CD4-positive, alpha-beta T cell (primary cell): ENCODE results near the gene C13orf42. TPM values are rescaled to one million over a fixed set of nuclear protein-coding genes. Genes with fewer than 3 reads are reported as not detected.

Experiments
- ATAC-seq: fragments of 200-7000 bp; cut with Tn5 transposase; one replicate; pipeline ENCODE4 v1.10.0; 2022; ENCODE audit warnings: mild to moderate bottlenecking; ENCODE audit not compliant: poor library complexity
- CTCF ChIA-PET: fragments of 350-600 bp; sonication (Branson Sonifier 250); formaldehyde crosslinking; loops from one replicate; lab custom pipeline; 2021; ENCODE audit warnings: antibody characterized with exemption, inconsistent platforms; lab: Charles Lee
- POLR2A ChIA-PET: fragments of 350-600 bp; sonication (Branson Sonifier 250); formaldehyde crosslinking; loops from one replicate; lab custom pipeline; 2021; ENCODE audit warnings: antibody characterized with exemption, inconsistent platforms; lab: Charles Lee
- DNase-seq, 14 experiments: peaks; one replicate each; pipeline ENCODE4 v3.0.0-alpha.2; 2013 to 2020; ENCODE audit warnings: mixed read lengths in 2 of 14
- H3K27ac ChIP-seq, 2 donors: one replicate each; pipeline versions ENCODE4 v1.5.1 to v1.7.0; 2013; ENCODE audit warnings: low read length in 2 of 2, low read depth in 1 of 2, mild to moderate bottlenecking in 1 of 2
- H3K27me3 ChIP-seq, 2 experiments: 1 replicate in 1 of 2; 2 replicates in 1 of 2; pipeline versions ENCODE4 v1.6.1 to v1.7.0; 2013; ENCODE audit warnings: low read length in 2 of 2, control low read depth in 1 of 2, mild to moderate bottlenecking in 1 of 2, moderate library complexity in 1 of 2; ENCODE audit not compliant: insufficient read depth in 2 of 2, control insufficient read depth in 1 of 2
- H3K36me3 ChIP-seq: one replicate; pipeline ENCODE4 v1.6.1; 2013; ENCODE audit warnings: low read length, control low read depth; ENCODE audit not compliant: insufficient read depth
- H3K4me1 ChIP-seq: one replicate; pipeline ENCODE4 v1.6.1; 2013; ENCODE audit warnings: low read length, control low read depth; ENCODE audit not compliant: insufficient read depth
- H3K4me3 ChIP-seq: one replicate; pipeline ENCODE4 v1.5.1; 2013; ENCODE audit warnings: mild to moderate bottlenecking, low read length, moderate library complexity
- H3K9me3 ChIP-seq, 2 experiments: 1 replicate in 1 of 2; 2 replicates in 1 of 2; pipeline versions ENCODE4 v1.6.1 to v1.7.0; 2013; ENCODE audit warnings: low read length in 2 of 2, mild to moderate bottlenecking in 2 of 2, control low read depth in 1 of 2, moderate library complexity in 1 of 2; ENCODE audit not compliant: control insufficient read depth in 1 of 2, insufficient read depth in 1 of 2
- H3K27ac Mint-ChIP-seq: one replicate; pipeline ENCODE4 v1.8.0; 2020; ENCODE audit warnings: mixed read lengths
- H3K27me3 Mint-ChIP-seq: one replicate; pipeline ENCODE4 v1.8.0; 2021; ENCODE audit warnings: mixed read lengths
- H3K36me3 Mint-ChIP-seq: one replicate; pipeline ENCODE4 v1.8.0; 2021; ENCODE audit warnings: low read depth, mixed read lengths
- H3K4me1 Mint-ChIP-seq: one replicate; pipeline ENCODE4 v1.8.0; 2021; ENCODE audit warnings: low read depth, mixed read lengths
- H3K4me3 Mint-ChIP-seq: one replicate; pipeline ENCODE4 v1.8.0; 2020; ENCODE audit warnings: mild to moderate bottlenecking, mixed read lengths
- H3K9me3 Mint-ChIP-seq: one replicate; pipeline ENCODE4 v1.8.0; 2020; ENCODE audit warnings: mixed read lengths
- CTCF ChIP-seq: fragments of 200-600 bp; IDR thresholded peaks from one replicate; pipeline ENCODE4 v1.8.0; 2022; ENCODE audit warnings: antibody characterized with exemption, mild to moderate bottlenecking
- intact Hi-C, 2 experiments: fragments of 100-400 bp; cut with DNase I in 1 of 2; cut with micrococcal nuclease in 1 of 2; formaldehyde crosslinking; loops; one replicate each; pipeline versions ENCODE4 v1.15.1 to v1.9.0; 2023 to 2025; cut with DNase I, micrococcal nuclease
- total RNA-seq, 174 experiments: library from RNA in 2 of 174; stranded (reverse) in 2 of 174; gene quantifications; one replicate each; pipeline ENCODE4 v1.2.3 and lab custom pipeline; 2021 to 2026

The C13orf42 gene
- total RNA-seq, 2 experiments from 2014 or later, result not detected

GRCh38 chr13:51047434-51048165 lies 63.5 kb downstream of the C13orf42 start:
- no peak overlapping the region for H3K4me3 ChIP-seq
- no peaks in the 10 kb centered on the region for H3K9me3 ChIP-seq
- ATAC-seq, result no peak
- DNase-seq, result no peak
- Mint-ChIP-seq H3K27ac (no peak overlapping the region), H3K4me1 (no peaks in the 10 kb centered on the region), H3K9me3 (no peaks in the 10 kb centered on the region), H3K27me3 (no peaks in the 10 kb centered on the region), H3K4me3 (no peak overlapping the region), H3K36me3 (no peaks in the 10 kb centered on the region)
- no peaks in the 10 kb centered on the region for H3K36me3 ChIP-seq
- H3K4me1 ChIP-seq, result no peaks in the 10 kb centered on the region
- intact Hi-C loops, result no loop called here
- CTCF ChIA-PET, result no interaction called here
- POLR2A ChIA-PET, result no interaction called here
- TF ChIP-seq CTCF, result no peak
- H3K27ac ChIP-seq, result no peak overlapping the region
- no peaks in the 10 kb centered on the region for H3K27me3 ChIP-seq

- DNase-seq, result no peak
- H3K4me3 ChIP-seq, result no peak overlapping the region
- POLR2A ChIA-PET, result no interaction called here
- no peaks in the 10 kb centered on the region for H3K36me3 ChIP-seq
- H3K4me1 Mint-ChIP-seq, result no peaks in the 10 kb centered on the region
- intact Hi-C loops, result no loop called here
- ATAC-seq, result no peak
- no peaks in the 10 kb centered on the region for H3K27me3 ChIP-seq
- H3K9me3 Mint-ChIP-seq, result no peaks in the 10 kb centered on the region
- no peak for TF ChIP-seq CTCF
- no peak overlapping the region for H3K27ac Mint-ChIP-seq
- no peak overlapping the region for H3K4me3 Mint-ChIP-seq
- no peaks in the 10 kb centered on the region for H3K4me1 ChIP-seq
- no peaks in the 10 kb centered on the region for H3K9me3 ChIP-seq
- H3K27ac ChIP-seq, result no peak overlapping the region
- H3K36me3 Mint-ChIP-seq, result no peaks in the 10 kb centered on the region
- H3K27me3 Mint-ChIP-seq, result no peaks in the 10 kb centered on the region
- CTCF ChIA-PET, result no interaction called here
These were observed 65.6 kb downstream of the C13orf42 start for GRCh38 chr13:51045451-51045850.

- Mint-ChIP-seq H3K27me3 (no peaks in the 10 kb centered on the region), H3K36me3 (no peaks in the 10 kb centered on the region), H3K27ac (no peak overlapping the region), H3K9me3 (no peaks in the 10 kb centered on the region), H3K4me3 (no peak overlapping the region), H3K4me1 (no peaks in the 10 kb centered on the region)
- ChIA-PET POLR2A (no interaction called here), CTCF (interaction anchor here (1.0 kb wide), 1 partner anchor 20 kb away, joined by 3 read pairs; no protein-coding TSS in a partner anchor)
- no peak overlapping the region for H3K27ac ChIP-seq
- H3K4me1 ChIP-seq, result no peaks in the 10 kb centered on the region
- no peak for TF ChIP-seq CTCF
- H3K9me3 ChIP-seq, result no peaks in the 10 kb centered on the region
- no peaks in the 10 kb centered on the region for H3K27me3 ChIP-seq
- intact Hi-C loops, result no loop called here
- no peak for DNase-seq
- no peak overlapping the region for H3K4me3 ChIP-seq
- no peaks in the 10 kb centered on the region for H3K36me3 ChIP-seq
- no peak for ATAC-seq
These were observed 66.9 kb downstream of the C13orf42 start for GRCh38 chr13:51044023-51044665.
